ENCODE results near the gene POU2AF1. TPM values are rescaled to one million over a fixed set of nuclear protein-coding genes. Genes with fewer than 3 reads are reported as not detected.

Gene POU2AF1, protein sequence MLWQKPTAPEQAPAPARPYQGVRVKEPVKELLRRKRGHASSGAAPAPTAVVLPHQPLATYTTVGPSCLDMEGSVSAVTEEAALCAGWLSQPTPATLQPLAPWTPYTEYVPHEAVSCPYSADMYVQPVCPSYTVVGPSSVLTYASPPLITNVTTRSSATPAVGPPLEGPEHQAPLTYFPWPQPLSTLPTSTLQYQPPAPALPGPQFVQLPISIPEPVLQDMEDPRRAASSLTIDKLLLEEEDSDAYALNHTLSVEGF
- polyA plus RNA-seq (ENCODE audit: insufficient read length in 3 of 3): 1 to 10 TPM in 2 of 3 donors, under 1 TPM in 1; 0.61 to 1.4 (median 1.1) TPM

DNA sequence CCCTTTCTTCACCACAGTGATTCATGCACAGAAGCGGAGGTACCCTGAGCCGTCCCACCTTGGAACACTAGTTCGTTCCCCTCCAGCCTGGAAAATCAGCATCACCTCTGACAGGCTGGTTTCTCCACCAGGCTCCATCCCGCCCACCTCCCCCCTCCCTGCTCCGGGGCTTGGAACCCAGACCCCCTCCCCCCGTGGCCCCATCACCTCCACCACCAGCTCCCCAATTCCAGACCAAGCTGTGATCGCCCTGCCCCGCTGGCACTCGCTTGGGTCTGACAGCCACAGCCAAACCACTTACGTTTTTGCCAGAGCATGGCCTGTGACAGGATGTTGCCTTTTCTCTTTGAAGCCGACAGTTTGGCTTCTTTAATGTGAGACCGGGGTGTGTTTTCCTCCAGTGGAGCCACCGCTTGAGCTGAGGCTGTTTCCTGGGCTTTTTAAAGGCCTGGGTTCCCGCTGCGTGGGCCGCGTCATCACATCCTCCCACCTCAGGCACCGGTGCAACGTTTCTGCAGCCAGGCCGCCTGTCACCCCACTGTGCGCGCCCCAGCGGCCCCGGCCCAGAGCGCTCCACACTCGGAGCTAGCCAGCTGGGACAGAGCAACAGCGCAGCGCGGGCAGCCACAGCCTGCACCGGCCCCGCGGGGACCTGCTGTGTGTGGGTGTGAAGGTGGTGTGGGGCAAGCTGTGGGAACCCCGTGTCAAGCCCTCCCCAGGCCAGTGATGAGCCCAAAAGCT is at the start of gene POU2AF1:
Gene POU2AF1, minus strand, starts transcription at position 415 of the 741 bp plus-strand sequence. Its CDS starts 98 bp downstream, at position 317.
- no peak for DNase-seq (ENCODE audit: low read depth in 3 of 3, low spot score in 2 of 3)

DNA sequence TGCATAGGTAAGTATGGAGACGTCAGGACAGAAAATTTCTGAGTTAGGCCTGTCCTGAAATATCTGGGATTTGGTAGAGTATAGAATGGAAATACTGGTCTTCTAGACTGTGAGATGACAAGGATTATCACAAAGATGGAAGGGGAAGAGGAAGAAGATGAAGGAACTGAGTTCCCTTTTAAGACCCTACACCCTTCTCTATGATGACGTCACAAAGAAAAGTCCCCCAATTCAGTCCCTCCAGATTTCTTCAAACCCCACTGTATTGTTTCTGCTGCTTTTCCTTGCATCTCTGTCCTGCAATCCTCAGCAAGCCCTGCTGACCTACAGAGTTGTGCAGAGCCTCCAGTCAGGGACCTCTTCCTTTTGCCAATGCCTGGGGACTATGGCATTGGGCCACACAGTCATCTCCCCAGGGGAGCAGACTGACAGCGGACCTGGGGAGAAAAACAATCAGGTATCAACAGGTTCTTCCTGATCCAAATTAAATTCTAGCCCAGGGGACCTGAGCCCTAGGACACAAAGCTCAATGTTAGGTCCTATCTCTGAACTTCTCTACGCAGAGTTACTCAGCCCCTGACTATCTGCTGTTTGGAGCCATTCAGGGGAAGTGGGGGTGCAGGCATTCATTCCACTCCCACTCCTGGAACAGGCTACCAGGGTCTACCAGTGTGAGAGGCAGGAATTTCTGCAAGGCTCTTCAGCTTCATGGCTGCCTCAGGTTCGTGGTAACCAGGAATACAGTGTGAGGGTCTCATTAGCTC is 49.2 kb upstream of the POU2AF1 start:
- DNase-seq (ENCODE audit: low read depth in 3 of 3, low spot score in 2 of 3): no peak

DNA sequence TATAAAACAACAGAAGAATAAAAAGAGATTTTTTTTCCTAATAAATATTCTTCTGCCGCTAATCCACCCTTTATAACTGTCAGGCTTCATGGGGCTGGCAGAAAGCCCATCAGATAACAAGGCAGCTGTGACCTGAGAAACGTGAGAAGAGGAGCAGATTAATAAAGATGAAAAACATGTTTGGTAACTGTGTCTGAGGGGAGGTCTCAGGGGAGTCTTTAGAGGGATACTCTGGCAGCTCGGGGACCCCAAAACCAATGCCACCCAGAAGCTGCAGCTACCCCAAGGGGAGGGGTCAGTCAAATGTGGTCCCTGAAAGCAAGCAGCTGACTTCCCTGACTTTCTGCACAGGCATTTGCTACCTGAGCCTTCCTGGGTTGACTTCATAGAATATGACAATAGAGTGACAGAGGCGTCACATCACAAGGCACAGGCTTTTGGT is 48.4 kb upstream of the POU2AF1 start:
- no peak for DNase-seq (ENCODE audit: low read depth in 3 of 3, low spot score in 2 of 3)

DNA sequence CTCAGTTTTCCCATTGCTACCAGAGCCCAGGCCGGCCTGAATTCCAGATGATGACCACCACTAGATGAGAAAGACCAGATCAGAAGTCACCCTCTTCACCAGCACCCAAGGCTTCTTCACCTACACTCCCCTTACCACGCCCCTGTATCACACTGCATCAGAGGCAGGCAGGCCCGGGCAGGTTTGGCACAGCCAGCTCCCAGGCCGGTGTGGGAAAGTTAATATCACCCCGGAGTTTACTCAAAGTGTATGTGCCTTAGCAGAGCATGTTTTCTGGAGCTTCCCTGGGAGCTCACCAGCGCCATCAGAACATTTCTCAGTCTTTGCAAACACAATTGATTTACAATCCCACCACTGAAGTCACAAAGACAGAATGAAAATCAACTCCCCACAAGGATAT is 47.5 kb upstream of the POU2AF1 start:
- DNase-seq (ENCODE audit: low read depth in 3 of 3, low spot score in 2 of 3): no peak

DNA sequence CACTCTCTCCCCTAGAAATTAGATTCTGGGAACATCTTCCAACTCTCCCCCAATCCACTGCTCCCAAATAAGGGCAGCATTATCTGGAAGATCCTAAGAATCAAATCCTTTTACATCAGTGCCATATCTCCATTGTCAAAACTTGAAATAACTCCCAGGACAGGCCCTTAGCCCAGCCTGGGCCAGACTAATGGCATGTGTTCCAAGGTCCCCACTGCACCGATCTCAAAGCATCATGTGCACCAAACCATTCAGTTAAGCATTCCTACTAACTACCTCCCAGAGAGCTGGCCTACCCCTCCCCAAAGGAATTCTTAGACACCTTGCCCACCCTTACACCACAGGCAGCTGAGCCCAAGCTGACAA is 44.2 kb upstream of the POU2AF1 start:
- no peak for DNase-seq (ENCODE audit: low read depth in 3 of 3, low spot score in 2 of 3)

DNA sequence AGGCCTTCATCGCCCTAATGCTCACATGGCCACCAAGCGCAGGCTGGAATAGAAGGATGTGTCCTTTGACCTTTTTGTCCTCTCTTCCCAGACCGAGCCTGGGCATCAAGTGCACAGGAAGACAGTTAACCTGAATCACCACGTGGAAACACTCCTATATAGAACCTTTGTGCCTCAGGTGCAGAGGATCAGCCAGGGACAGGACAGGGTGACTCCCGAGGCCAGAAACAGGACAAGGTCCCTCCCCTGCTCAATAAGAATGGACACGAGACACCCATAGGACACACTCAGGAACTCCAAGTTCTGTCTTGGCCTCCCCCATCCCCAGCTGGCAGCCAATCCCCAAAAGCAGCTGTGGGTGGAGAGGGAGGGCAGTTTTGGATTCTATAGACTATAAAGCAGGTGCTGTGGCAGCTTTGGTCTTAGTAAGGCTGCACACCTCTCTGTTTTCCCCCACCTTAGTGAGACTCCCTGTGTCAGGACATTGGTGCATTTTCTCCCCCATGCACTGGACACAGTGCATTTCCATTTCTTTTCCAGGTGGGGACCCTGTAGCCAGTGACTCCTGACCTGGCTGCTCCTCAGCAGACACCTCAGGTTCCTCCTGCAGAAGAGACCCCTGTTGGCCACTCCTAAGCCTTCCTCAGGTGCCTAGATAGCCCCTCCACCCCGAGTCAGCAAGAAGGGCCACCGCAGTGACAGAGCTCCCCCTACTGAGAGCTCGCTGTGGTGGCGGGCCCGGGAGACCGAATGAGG is 43.6 kb upstream of the POU2AF1 start:
- no peak for DNase-seq (ENCODE audit: low read depth in 3 of 3, low spot score in 2 of 3)

GRCh38 chr11:111421251-111421650 is 42.2 kb upstream of the POU2AF1 start:
- DNase-seq (ENCODE audit: low read depth in 3 of 3, low spot score in 2 of 3): no peak

DNA sequence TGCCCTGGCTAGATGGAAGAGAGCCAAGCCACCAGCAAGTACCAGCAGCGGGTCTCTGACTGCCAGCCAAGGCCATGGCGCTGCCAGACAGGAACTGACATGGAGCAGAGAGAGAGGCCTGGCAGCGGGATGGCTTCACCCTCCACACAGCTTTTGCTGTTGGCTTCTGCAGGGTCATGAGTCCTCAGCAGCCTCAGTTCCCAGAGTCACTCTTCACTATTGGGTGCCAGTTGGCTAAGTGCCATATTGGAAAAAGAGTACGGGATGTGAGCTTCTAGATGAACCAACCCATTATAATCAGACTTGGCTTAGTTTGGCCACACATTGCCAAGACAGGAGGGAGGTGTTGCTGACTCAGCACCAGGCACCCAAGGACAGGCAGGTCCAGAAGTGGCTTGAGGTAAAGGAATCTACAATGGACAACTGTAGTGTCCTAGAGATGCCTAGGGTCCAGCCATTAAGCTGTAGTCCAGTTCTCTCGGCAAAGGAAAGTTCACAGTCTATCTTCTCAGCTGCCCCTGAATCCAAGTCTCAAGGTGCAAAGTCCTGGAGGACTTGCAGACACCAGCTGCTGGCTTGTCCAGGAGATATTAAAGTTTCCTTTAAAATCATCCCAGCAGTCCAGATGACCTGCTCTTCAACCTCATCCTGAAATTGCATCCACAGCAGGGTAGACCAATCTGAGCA is 40.7 kb upstream of the POU2AF1 start:
- DNase-seq (ENCODE audit: low read depth in 3 of 3, low spot score in 2 of 3): no peak

DNA sequence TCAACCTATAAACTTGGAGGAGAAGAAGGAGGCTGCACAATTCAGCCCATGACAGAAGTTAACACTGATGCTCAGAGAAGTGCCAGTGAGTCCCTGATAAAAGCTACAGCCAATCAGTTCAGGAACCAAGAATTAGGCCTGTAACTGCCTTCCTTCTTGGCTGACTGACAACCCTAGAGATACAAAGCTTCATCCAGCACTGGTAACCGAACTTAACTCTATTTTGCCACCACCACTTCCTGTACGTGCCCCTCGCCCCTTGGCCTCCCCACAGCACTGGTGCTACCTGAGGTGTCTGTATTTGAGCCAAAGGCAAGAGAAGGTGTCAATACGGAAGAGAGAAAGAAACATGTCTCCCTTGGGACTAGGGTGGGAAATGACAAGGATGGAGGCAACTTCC is 40.1 kb upstream of the POU2AF1 start:
- DNase-seq (ENCODE audit: low read depth in 3 of 3, low spot score in 2 of 3): no peak

DNA sequence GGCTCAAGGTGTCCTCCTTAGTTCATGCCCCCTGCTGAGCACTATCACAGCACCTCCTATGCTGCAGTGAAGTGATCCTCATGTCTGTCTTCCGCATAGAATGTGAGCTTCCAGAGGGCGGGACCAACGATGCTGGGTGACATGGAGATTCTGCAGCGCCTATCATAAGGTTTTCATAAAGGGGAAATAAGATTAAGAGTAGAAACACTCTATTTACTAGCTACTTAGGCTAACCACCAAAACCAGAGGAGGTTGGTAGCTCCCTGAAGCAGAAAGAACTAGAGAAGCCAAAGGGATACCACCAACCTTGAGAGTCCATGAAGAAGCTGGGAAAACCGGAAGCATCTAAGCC is 39.3 kb upstream of the POU2AF1 start:
- DNase-seq (ENCODE audit: low read depth in 3 of 3, low spot score in 2 of 3): no peak

DNA sequence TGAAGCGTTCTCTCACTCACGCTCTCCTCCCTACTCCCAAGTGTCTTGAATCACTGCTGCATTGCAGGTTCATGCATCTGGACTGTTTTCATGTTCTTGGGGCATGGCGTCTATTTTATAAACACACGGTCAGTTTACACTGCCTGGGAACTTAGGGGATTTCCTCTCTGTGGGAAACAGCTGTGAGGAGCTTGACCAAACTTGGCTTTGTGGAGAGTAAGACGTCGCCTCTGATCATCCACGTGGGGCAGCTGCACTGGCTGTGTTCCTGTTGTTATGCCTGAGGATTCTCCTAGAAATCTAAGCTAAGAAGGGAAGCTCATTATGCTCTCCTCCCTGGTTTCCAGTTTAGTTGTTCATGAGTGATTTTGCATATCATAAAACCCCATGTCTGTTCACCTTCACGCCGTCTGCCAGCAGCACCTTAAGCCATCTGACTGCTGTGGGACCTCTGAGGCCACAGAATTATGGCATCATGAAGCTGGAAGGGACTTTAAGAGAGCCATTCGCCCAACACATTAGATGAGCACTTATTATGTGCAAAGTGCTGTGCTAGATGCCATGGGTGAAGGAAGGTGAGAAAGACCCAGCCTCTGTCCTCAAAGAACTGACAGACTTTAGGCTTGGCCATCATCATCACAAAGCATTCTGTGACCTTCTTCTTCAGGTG is 38.8 kb upstream of the POU2AF1 start:
- no peak for DNase-seq (ENCODE audit: low read depth in 3 of 3, low spot score in 2 of 3)

- no peak for DNase-seq (ENCODE audit: low read depth in 3 of 3, low spot score in 2 of 3)
Measured at GRCh38 chr11:111417011-111417765, 38.1 kb upstream of the POU2AF1 start.

DNA sequence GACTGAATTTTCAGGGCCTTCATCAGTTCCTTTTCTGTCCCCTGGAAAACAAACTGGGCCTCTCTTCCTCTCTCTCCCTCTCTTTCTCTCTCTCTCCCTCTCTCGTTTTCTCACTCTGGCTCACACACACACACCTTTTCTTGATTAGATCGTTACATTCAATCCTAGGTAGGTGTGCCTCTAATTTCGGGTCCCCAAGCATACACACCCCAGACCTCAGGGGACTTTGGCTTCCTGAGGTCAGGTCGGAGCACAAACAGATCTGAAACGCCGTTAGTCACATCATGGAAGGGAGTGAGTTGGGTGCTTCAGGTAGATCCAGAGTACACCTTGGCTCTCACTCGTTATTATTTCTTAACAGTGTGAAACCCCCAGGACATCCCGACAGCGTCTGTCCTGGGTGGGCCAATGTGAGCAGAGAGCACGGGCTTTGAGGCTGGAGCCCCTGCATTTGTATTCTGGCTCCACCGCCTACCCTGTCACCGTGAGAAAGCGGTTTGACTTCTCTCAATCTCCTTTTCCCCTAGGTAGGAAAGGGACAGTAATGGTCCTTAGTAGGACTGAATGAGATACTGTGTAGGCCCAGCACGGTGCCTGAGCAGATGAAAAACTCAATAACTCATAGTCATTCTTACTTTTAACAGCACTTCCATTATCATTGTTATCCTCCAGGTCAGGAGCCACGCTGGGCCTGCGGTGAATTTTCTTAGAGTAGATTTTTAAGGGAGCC is 37.3 kb upstream of the POU2AF1 start:
- no peak for DNase-seq (ENCODE audit: low read depth in 3 of 3, low spot score in 2 of 3)

DNA sequence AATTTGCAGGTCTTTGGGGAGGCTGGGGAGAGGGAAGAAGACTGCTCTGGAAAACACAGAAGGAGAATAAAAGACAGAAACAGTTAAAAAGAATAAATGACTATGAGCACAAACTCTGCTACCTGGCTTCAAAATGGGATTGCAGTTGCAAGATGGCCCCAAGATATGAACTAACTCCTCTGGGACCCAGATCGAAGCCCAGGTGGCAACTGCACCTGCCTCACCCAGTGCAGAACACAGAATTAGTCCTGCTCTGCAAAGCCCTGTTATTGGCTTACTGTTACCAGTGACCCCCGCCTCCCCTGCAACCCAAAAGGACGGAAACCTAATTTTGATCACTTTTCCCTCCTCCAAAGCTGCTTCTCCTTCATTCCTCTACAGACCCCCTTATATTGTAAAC is 35.9 kb upstream of the POU2AF1 start:
- no peak for DNase-seq (ENCODE audit: low read depth in 3 of 3, low spot score in 2 of 3)

- no peak for DNase-seq (ENCODE audit: low read depth in 3 of 3, low spot score in 2 of 3)
Measured at GRCh38 chr11:111414267-111414931, 35.3 kb upstream of the POU2AF1 start.

- DNase-seq (ENCODE audit: low read depth in 3 of 3, low spot score in 2 of 3): no peak
Measured at GRCh38 chr11:111413849-111414248, 34.8 kb upstream of the POU2AF1 start.

DNA sequence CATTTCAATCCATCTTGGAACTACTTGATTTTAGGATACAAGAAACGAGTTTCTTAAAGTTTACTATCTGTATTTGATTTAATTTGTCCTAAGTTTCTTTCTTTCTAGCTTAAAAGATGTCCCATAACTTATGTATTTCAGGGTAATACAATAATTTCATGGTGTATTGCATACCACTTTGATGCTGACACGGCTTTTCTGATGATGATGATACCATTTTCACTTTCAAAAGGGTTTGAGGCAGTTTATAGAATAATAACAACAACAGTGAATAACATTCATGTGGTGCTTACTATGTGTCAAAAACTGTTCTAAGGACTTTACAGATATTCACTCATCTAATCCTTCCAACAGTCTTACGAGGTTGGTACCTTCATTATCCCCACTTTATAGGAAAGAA is 33.2 kb upstream of the POU2AF1 start:
- no peak for DNase-seq (ENCODE audit: low read depth in 3 of 3, low spot score in 2 of 3)

DNA sequence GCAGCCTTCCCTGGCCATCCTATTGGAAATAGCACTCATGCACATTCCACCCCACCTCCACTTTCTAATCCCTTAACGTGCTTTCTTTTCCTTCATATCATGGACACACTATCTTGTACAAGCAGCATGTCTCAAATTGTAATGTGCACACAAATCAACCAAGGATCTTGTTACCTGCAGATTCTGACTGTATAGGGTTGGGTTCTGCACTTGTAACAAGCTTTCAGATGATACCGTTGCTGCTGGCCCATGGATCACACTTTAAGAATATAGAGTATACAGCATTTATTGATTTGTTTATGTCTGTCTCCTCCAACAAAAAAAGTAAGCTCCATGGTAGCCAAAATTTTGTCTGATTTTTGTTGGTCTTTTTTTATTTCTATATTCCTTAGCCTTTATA is 32.4 kb upstream of the POU2AF1 start:
- DNase-seq (ENCODE audit: low read depth in 3 of 3, low spot score in 2 of 3): no peak
